ENCODE data around the gene ALMS1.

DNA sequence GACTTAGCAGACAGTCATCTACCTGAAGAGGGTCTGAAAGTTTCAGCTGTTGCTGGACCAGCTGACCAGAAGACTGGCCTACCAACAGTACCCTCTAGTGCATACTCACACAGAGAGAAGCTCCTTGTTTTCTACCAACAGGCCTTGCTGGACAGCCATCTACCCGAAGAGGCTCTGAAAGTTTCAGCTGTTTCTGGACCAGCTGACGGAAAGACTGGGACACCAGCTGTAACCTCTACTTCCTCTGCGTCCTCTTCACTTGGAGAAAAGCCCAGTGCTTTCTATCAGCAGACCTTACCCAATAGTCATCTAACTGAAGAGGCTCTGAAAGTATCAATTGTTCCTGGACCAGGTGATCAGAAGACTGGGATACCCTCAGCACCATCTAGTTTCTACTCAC is 63.2 kb downstream of the ALMS1 start:
- TF ChIP-seq, protein P1, sequence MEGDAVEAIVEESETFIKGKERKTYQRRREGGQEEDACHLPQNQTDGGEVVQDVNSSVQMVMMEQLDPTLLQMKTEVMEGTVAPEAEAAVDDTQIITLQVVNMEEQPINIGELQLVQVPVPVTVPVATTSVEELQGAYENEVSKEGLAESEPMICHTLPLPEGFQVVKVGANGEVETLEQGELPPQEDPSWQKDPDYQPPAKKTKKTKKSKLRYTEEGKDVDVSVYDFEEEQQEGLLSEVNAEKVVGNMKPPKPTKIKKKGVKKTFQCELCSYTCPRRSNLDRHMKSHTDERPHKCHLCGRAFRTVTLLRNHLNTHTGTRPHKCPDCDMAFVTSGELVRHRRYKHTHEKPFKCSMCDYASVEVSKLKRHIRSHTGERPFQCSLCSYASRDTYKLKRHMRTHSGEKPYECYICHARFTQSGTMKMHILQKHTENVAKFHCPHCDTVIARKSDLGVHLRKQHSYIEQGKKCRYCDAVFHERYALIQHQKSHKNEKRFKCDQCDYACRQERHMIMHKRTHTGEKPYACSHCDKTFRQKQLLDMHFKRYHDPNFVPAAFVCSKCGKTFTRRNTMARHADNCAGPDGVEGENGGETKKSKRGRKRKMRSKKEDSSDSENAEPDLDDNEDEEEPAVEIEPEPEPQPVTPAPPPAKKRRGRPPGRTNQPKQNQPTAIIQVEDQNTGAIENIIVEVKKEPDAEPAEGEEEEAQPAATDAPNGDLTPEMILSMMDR (conservative IDR thresholded peaks at IDR 0.05; ENCODE audit: low read length): no peak
- no peak for TF ChIP-seq EZH2phosphoT487 (IDR thresholded peaks at IDR 0.05; ENCODE audit: borderline replicate concordance, low read depth, low read length)
